IPS-NIHi11 (cell line): Measurements from ENCODE around the gene ACSL3.

ENCODE experiments used
- DNase-seq: peaks from one replicate; pipeline ENCODE4 v3.0.0; 2012; ENCODE audit warnings: mixed read lengths, low spot score

The ACSL3 gene

DNA sequence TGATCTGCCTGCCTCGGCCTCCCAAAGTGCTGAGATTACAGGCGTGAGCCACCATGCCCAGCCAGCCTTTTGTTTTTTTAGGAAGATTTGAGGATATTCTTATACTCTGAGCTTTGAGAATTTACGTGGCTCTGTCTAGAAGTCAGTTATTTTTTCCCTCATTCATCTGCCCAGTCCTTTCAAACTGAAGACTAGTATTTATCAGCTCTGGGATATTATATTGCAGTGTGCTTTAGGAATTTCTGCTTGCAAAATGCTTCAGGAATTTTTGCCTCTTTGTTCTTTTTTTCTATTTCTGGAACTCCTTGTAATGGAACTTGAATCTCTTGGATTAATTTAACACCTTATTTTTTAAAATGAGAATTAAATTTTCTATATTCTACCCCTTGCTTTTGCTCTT is 22.6 kb downstream of the ACSL3 start:
- DNase-seq, result no peak

DNA sequence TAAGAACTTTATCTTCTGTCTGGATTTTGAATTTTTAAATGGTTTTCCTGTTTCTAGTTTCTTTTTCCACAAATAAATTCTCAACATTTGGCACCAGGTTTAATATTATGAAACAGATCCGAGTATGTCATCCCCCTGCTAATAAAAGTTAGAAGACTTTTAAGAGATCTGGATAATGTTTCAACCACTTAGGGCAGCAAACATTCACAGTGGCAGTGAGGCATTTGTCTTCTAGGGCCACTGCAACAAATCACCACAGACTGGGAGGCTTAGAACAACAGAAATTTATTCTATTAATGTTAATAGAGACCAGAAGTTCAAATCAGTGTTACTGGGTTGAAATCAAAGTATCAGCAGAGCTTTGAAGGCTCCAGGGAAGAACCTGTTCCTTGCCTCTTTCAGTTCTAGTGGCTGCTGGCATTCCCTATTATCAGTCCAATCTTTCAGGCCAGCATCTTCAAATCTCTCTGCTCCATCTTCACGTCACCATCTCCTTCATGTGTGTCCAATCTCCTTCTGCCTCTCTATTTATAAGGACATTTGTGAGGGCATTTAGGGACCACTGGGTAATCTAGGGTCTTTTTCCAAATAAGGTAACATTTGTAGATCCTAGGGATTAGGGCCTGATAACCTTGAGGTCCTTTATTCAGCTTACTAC is 23.4 kb downstream of the ACSL3 start:
- no peak for DNase-seq

DNA sequence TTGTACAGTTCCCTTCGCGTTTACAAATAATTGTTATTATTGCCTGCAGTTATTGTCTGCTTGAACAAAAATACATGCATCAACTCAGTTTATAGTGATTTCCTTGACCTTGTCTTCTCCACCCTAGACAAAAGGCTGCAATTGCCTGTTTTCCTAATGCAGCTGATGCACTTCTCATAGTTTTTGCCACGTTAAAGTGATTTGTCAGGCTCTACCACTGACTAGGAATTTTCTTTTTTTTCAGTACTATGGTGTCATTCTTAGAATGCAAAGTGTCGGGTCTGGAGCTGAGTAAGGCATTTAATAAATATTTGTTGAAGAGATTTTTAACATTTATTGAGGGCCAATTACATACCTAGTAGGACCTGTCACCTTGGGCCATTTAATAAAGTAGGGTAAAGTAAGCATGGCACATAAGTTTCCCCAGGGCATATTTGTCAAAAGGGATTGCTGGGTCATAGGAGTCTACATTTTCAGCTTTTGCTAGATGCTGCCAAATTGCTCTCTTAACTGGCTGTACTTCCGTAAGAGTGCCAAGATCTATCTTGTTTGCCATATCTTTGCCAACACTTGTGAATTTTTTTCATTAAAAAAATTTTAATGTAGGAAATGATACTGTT is 24.1 kb downstream of the ACSL3 start:
- DNase-seq, result no peak

DNA sequence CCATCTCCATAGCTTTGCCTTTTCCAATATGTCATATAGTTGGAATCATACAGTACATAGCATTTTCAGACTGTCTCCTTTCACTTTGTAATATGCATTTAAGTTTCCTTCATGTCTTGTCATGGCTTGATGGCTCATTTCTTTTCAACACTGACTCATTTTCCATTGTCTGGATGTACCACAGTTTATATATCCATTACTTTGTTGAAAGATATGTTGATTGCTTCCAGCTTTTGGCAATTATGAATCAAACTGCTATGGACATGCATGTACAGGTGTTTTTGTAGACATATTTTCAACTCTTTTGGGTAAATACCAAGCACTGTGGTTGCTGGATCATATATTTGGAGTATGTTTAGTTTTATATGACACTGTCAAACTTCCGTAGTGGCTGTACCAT is 26.3 kb downstream of the ACSL3 start:
- no peak for DNase-seq

DNA sequence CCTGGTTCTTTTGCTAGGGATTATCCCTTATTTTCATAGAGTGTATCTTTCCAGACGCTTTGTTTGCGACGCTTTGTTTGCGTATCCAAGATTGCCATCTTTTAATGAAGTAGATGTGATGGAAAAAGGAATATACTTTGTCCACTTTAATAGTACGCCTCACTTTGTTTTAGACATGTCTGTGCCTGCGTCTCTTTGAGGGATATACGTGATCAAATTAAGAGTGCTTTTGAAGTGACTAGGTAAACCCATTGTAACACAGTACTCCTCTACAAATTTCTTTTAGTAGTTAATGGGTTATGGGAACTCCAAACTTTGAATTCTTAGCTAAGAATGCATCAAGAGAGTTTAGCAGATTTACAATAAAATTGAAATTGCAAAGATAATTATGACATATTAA is 27.9 kb downstream of the ACSL3 start:
- no peak for DNase-seq

DNA sequence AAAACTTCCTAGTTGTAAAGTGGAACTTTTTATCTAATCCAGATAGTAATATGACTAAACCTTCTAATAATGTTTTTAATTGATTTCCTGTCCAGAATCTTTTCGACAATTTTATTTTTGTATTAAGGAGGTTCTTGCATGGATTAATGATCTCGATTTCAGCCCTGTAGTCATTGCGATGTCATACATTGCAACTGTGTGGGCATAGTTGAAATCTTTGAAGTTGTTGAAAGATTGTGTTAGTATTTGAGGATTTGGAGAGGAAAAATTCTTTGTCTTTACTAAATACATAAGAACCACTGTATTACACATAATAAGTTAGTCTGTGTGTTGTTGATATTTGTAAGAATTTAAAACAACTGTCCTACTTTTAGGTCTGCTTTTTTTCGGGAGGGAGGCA is 31.1 kb downstream of the ACSL3 start:
- no peak for DNase-seq

DNA sequence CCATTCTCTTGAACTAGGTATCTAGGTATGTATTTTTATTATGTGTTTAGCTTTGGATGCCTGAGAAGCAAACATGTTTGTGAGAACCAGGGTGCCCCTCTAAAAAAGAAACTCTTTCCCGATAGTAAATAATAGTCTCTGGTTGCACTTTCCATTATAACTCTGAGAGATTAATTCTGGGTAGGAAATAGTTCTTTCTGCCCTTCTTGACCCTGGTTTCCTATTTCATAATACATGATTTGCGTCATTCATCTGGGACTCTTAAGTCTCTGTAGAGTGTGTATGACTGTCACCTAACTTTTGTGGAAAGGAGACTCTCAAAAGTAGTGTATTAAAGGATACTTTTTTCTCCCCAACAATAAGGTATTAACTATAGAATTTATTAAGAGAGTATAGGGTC is 31.5 kb downstream of the ACSL3 start:
- DNase-seq, result no peak

DNA sequence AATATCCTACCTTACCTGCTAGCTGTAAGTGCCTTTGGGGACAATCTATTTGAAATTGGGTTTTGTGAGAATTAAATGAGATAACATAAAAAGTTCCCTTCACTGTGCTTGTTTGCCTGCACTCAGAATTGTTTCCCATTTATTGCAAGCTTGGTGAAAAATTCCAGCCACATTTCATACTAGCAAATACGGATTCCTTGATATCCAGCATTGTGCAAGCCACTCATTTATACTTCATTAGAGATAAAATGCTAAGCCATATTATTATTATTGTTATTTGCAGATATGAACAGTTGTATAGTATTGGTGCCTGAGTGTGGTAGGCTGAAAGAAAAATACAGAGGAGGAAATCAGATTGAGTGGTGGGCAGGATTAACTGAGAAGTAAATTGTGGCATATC is 31.9 kb downstream of the ACSL3 start:
- DNase-seq, result no peak

DNA sequence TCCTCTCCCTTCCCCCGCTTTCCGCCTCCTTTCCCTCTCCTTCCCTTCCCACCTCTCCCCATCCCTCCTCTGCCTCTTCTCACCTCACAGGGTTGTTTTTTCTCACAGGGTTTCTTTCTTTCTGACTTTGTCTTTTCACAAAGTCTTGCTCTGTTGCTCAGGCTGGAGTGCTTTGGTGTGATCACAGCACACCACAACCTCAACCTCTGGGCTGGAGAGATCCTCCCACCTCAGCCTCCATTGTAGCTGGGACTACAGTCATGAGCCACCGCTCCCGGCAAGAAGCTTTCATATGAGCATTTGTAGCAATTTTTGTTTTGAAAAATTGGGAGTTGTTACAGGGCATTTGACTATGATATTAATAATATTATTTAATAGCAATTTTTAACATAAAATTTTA is 32.9 kb downstream of the ACSL3 start:
- no peak for DNase-seq

DNA sequence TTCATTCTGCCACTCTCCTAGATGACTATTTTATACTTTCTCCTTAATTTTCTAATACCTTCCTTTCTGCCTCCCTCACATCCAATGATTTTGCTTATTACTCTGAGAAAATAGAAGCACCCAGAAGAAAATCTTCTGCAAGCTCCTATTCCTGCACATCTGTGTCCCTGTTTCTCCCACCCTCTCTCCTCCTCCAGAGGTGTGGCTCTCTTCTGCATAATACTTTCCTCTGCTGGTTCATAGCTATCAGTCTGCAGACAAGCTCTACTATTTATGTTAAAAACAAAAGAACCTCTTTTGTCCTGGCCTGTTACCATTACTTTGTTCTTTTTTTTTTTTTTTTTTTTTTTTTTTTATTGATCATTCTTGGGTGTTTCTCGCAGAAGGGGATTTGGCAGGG is 34.3 kb downstream of the ACSL3 start:
- DNase-seq, result no peak

DNA sequence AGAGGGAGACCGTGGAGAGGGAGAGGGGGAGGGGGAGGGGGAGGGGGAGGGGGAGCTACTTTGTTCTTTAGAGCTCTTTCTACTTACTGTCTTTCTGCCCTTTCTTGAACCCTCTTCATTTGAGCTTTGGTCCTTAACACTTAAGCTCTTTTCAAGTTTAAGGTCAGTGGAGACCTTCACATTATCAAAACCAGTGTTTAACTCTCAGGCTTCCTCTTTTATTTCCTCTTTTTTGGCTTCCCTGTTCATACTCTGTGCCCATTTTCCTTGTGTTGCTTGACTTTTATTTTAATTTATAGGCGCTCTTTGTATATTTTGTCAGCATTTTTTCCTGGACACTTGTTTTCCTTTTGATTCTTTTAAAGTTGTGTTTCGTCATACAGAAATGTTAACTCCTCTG is 37.1 kb downstream of the ACSL3 start:
- DNase-seq, result no peak

DNA sequence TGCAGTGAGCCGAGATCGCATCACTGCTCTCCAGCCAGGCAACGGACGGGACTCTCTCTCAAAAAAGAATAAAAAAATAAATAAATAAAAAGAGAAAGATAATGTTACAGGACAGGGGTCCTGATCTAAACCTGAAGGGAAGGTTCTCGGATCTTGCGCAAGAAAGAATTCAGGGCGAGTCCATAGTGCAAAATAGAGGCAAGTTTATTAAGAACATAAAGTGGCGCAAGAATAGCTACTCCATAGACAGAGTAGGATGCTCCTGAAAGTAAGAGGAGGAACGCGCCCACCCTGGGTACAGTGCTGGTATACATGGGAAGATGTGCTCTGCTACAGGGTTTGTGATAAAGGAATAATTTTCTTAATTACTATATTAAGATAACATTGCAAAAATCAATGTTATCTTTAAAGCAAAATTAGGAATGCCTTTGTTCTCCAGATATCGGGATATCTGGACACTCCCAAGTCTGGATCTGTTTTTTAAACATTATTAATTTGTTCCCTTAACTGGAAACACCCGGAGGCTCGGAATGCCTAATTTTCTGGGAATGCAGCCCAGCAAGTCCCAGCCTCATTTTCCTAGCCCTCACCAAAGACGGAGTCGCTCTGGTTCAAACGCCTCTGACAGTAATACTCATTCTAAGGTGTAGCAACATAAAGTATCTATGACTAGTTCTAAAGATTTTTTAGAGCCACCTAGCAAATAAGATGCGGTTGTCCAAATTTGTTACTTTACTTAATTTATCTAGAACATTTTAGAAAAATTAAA is 38.8 kb downstream of the ACSL3 start:
- DNase-seq, result no peak

DNA sequence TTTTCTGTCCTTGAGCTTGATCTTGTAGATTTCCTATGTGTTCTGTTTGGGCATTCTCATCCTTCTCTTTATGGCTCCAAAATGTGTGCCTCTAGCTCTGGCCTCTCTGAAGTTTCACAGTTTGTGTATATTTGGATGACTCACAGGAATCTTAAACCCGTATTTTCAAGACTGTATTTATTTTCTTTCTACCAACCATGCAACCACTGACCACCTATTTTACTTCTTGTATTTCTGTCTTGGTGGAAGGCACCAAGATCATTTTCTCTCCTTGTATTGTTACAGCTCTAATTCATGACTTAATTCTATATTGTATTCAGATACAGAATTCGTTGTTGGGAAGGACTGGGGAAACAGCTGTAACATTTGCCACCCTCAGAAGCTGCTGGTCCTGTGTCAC is 39.5 kb downstream of the ACSL3 start:
- no peak for DNase-seq

DNA sequence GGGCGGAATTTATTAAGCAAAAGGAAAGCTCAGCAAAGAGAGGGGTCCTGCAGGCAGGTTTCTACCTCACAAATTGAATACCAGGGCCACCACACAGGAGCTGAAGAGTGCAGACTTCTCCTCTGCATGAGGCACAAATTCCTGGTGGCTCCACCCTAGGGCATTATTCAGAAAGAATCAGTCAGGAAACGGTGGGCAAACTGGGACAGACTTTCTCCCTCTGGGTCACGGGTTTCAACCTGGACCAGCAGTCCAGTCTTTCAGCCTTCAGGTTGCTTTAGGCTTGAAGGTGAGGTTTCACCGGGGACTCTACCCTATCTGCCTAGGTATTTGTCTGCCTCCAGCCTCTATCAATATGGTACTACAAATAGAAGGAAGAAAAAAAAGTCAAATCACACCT is 41.8 kb downstream of the ACSL3 start:
- DNase-seq, result no peak

DNA sequence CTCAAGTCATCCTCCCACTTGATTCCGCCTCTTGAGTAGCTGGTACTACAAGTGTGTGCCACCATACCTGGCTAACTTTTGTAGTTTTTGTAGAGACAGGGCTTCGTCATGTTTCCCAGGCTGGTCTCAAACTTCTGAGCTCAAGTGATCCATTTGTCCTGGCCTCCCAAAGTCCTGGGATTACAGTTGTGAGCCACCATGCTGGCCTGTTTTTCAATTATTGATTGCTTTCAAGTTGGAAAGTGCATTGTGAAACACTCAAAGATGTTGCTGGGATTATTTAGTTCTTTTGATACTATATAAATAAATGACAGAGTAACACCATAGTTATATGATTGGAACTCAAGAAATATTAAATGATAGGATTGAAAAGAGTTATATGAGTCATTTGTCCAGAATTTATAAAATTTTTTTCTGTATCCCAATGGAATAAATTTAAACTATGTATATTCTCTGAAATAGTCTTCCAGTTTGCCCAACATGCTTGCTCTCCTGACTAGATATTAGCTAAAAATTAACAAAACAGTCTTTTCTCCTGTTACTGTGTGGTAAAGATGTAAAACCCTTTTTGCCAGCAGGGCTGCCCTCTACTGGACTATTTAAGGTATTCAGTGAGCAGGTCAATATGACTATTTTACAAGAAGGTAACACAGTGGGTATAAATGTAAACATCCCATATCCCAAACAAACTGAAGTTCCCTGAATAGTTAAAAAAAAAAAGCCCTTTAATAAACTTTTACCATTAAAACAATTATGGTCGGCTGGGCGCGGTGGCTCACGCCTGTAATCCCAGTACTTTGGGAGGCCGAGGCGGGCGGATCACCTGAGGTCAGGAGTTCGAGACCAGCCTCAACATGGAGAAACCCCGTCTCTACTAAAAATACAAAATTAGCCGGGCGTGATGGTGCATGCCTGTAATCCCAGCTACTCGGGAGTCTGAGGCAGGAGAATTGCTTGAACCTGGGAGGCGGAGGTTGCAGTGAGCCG is 42.7 kb downstream of the ACSL3 start:
- DNase-seq, result peak; percentile 46

DNA sequence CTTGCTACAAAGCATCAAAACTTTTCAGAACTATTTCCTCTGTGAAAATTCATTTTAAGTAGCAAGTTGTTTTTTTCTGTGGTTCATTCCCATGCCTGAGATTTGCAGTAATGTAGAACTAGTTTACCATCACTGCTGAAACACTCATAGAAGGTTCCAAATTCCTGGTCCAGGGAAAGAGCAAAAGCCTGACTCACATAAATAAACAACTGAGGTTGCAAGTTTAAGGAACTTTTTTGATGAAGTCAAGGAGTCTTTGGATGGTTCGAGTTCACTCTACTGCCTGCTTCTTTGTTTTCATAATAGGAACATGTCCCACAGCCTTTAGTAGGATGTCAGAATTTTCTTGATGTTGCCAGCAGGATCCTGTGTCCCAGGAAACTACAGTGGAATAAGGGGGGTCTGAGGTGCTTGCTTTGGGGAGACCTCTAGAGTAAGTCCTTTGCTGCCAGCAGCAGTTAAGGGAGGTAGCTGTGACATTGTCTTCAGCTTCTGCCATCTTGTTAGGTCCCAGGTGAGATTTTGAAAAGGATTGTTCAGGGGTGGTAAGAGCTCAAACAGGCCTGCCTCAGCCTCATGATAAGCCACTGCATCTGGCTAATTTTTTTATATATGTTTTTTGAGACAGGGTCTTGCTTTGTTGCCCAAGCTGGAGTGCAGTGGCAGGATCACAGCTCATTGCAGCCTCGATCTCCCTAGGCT is 43.9 kb downstream of the ACSL3 start:
- no peak for DNase-seq

DNA sequence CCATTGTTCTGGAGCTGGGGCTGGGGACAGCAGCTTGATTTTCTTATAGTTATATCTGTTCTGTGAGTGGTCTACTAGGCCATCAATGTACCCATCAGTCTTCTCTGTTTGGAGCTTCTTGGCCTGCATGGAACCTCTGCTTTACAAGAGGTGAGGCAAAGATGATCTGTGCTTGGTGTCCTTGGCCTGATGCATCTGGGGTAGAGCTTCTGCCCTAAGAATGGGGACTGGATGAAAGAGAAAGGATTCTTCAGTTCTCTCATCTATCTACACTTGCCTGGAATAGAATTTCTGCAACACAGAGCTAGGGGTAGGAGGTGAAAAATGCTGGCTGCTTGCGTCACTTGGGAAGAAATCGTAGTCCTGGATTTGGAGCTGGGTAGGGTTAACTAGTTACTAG is 46.2 kb downstream of the ACSL3 start:
- DNase-seq, result no peak

DNA sequence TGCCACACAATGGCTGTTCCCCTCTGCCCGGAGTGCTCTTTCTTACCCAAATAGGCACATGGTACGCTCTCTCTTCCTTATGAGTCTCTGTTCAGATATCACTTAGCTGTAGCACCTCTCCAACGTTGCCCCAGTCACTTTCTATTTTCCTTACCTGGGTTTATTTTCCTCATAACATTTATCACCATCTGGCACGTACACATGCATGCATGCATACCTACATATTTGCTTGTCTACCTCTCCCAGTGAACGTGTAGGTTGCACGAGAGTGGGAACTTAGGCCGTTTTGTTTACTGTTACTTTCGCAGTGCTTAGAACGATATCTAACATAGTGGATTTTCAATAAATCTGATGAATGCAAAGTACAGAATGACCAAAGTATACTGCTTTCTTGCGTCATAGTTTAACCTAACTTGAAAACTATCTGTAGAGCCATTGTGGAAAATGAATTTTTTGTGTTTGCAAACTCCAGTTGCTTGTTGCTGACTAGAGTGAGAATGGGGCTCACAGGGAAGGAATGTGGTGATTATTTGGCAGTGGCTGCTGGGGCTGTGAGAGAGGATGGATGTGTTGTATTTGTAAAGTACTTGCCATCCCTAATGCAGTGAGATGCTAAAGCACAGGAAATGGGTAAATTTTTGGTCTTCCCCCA is 47.1 kb downstream of the ACSL3 start:
- DNase-seq, result peak; percentile 42

DNA sequence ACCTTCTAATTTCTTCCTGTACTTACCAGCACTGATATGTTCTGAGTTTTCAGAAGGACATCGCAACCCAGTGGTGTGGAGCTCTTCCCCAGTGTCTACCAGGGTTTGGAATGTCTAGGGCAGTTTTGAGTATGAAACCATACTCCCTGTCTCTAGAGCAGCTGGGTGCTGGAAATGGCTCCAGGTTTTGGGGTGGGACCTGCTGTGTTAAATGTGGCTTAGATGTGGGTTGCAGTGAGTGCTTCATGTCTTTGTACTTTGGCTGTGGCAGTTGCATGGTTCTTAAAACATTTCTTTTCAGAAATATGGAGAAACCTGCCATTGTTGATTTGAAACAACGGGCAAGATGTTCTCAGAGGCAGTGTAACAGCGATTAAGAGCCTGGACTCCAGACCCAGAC is 48.5 kb downstream of the ACSL3 start:
- no peak for DNase-seq

DNA sequence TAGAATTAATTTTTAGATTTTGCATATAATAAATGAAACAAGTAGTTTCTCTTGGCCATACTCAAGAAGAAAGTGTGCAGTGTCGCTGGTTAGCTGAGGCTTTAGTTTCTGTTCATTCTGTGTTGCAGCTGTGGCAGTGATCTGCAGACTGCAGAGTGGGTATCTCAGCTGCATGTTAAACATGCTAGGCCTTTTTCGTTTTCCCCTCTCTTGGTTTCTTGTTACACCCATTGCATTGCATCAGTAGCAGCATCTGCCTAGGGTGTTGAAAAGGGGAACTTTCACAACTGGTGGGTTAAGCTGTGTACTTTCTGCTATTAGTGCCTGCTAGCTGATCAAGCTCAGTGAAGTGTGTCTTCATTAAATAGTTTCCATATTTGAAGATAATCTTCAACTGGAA is 51.3 kb downstream of the ACSL3 start:
- no peak for DNase-seq

DNA sequence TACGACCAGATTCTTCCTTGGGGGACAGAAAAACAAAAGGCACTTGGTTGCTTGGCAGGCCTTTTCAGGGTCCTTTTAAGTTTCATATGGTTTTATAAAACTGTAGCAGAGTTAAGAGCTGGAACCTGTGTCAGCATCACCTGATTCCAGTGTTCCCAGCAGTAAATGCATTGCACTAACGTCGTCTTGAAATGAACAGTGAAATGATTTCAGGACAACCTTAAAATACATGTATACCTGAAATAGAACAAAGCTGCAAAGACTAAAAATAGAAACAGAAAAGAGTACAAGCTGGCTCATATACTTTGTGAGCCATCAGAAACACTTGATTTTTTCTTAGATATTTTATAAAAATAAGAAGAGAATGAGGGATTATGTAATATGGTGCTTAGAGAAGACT is 51.9 kb downstream of the ACSL3 start:
- no peak for DNase-seq
